HepG2 (cell line): ENCODE data around the gene TRMT112.

Experiments
- AHR ChIP-seq: IDR thresholded peaks from 2 replicates; pipeline ENCODE4 v1.6.1; 2018; ENCODE audit warnings: missing genetic modification reagents, missing compliant biosample characterization
- CTCF ChIP-seq: sonication (generic); formaldehyde crosslinking; IDR thresholded peaks from 2 replicates; pipeline ENCODE4 v1.5.0; 2020; ENCODE audit warnings: mild to moderate bottlenecking, missing genetic modification reagents, moderate library complexity
- EZH2 ChIP-seq: conservative IDR thresholded peaks from 2 replicates; pipeline ENCODE4 v1.6.1; 2012; ENCODE audit warnings: mild to moderate bottlenecking, low read depth, low read length, moderate library complexity
- IKZF1 ChIP-seq: fragments of 450-650 bp; IDR thresholded peaks from 2 replicates; pipeline ENCODE4 v1.7.1; 2016
- MTF2 ChIP-seq: sonication (generic); formaldehyde crosslinking; IDR thresholded peaks from 2 replicates; pipeline ENCODE4 v1.5.0; 2020; ENCODE audit warnings: missing genetic modification reagents, borderline replicate concordance
- PAF1 ChIP-seq: IDR thresholded peaks from 2 replicates; pipeline ENCODE4 v1.6.1; 2016; ENCODE audit warnings: missing genetic modification reagents, missing compliant biosample characterization
- PREB ChIP-seq: sonication (generic); formaldehyde crosslinking; IDR thresholded peaks from 2 replicates; pipeline ENCODE4 v1.4.0; 2020; ENCODE audit warnings: missing genetic modification reagents
- RFX1 ChIP-seq: fragments of 450-650 bp; IDR thresholded peaks from 2 replicates; pipeline ENCODE4 v1.6.1; 2017
- SIN3B ChIP-seq: fragments of 150-350 bp; IDR thresholded peaks from 2 replicates; pipeline ENCODE4 v1.6.1; 2014; ENCODE audit warnings: low read length
- SMAD3 ChIP-seq: sonication (generic); formaldehyde crosslinking; IDR thresholded peaks from 2 replicates; pipeline ENCODE4 v1.4.0; 2020; ENCODE audit warnings: missing genetic modification reagents
- ZNF10 ChIP-seq: sonication (generic); formaldehyde crosslinking; IDR thresholded peaks from 2 replicates; pipeline ENCODE4 v1.4.0; 2020; ENCODE audit warnings: mild to moderate bottlenecking, low read depth, missing genetic modification reagents, borderline replicate concordance
- ZNF431 ChIP-seq: sonication (generic); formaldehyde crosslinking; IDR thresholded peaks from 2 replicates; pipeline ENCODE4 v1.9.0; 2022; ENCODE audit warnings: missing genetic modification reagents, low read depth, mild to moderate bottlenecking, borderline replicate concordance
- ZNF460 ChIP-seq: sonication (generic); formaldehyde crosslinking; IDR thresholded peaks from 2 replicates; pipeline ENCODE4 v1.5.1; 2020; ENCODE audit warnings: missing genetic modification reagents, mild to moderate bottlenecking, borderline replicate concordance
- ZSCAN21 ChIP-seq: sonication (generic); formaldehyde crosslinking; IDR thresholded peaks from 2 replicates; pipeline ENCODE4 v1.8.0; 2022; ENCODE audit warnings: mild to moderate bottlenecking, missing genetic modification reagents, moderate library complexity, borderline replicate concordance

GRCh38 chr11:64297699-64298358 lies 19.5 kb downstream of the TRMT112 start:
- TF ChIP-seq CTCF (CRISPR knock-in tag) (no peak), PAF1 (CRISPR knock-in tag) (no peak), RFX1 (no peak), ZNF10 (CRISPR knock-in tag) (no peak), EZH2 (no peak), AHR (CRISPR knock-in tag) (no peak), ZNF431 (CRISPR knock-in tag) (no peak), ZNF460 (CRISPR knock-in tag) (no peak), IKZF1 (no peak), SMAD3 (CRISPR knock-in tag) (no peak), PREB (CRISPR knock-in tag) (no peak), MTF2 (CRISPR knock-in tag) (no peak), SIN3B (no peak), ZSCAN21 (CRISPR knock-in tag) (no peak)
